NCI-H524 treated with DMSO at 0.1 percent for 48 hours (cell line): ENCODE data around the gene MYPN.
"Not testable (repeated sequence)": the region's sequence is repeated elsewhere in the genome, so short reads cannot be mapped to it uniquely, and the experiment has no call there.

Experiments used
- DNase-seq: peaks from one replicate; lab custom pipeline; 2025; lab: John Stamatoyannopoulos, UW

Gene MYPN

DNA sequence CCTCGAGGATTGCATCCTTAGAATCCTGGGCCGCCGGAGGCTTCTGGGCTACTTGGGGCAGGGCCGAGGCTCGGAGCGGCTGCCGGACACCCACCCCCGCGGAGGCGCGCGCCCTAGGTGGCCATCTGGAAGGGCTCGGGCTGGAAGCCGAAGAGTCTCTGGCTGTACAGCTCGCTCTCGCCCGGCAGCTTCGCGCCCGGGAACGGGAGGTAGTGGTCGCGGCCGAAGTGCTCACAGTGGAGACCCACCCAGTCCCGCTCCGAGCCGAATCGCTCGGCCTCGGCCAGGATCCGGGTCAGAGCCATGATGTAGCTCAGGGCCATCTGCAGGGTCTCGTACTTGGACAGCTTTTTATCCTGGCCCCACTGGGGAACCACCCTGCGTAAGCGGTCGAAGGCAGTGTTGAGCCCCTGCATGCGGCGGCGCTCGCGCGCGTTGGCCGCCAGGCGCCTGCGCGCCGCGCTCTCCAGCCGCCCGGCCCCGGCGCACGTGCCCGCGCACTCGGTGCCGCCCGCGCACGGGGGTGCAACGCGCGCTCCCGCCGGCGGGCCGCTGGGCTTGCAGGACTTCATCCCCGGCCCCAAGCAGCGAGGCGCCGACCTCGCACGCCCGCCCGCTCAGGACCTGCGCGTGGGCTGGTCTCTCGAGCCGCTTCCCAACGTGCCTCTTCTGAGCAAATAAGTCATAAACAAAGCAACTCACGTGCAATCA lies 122.0 kb downstream of the MYPN start:
- DNase-seq = peak; percentile 16

DNA sequence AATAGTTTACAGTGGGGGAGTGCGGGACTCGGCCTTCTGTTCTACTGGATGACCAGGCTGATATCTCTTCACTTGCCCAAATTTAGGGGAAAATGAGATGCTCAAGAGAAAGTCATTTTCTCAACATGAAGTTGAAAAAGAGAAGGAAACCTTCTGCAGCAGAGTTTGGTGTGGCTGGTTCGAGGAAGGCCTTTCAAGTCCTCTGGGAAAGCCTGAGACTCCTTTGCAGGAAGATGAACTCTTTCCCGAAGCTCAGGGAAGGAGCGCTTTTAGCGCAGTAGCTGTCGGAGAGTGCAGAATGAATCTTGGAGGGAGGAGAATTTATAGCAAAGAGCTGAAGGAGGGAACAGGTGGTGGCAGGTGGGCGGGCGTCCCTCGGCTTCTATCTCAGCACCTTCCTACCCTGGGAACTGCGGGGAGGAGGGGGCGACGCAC lies 122.5 kb downstream of the MYPN start, which contains the start of gene ATOH7:
TSS of gene ATOH7 (minus strand) at position 297 of the 435 bp plus-strand sequence. CDS start 436 bp downstream, outside the sequence.
- no peak for DNase-seq

DNA sequence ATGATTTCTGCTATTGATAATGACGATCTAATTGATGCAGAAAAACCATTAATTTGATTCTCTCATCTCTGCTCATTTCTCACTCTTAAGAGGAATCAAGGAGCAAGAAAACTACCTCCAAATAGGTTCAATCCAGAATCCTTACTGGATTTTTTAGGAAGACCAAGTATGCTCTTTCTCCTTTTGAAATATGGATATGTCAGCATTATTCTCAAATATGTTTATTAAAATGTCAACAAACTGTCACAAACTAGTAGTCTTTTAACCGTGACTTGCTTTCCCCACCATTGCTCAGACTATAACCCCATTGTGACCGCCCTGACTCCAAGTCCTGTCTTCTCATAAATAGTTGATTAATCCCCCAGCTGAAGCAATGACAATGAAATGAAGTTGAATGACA lies 123.8 kb downstream of the MYPN start:
- DNase-seq = no peak

DNA sequence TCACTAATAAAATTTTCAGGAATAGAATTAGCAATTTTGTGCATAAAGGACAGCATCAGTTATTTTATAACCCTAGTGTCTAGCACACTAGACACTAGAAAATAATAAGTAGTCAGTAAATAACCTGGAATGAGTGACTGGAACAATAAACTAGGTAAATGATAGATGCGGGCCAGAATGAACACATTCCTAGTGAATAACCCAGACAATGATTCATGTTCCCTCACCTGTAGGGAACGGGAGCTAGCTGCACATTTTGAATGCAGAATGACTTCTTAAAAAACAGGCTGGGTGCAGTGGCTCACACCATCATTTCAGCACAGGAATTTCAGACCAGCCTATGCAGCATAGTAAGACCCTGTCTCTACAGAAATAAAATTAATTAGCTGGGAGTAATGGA lies 125.8 kb downstream of the MYPN start:
- no peak for DNase-seq

DNA sequence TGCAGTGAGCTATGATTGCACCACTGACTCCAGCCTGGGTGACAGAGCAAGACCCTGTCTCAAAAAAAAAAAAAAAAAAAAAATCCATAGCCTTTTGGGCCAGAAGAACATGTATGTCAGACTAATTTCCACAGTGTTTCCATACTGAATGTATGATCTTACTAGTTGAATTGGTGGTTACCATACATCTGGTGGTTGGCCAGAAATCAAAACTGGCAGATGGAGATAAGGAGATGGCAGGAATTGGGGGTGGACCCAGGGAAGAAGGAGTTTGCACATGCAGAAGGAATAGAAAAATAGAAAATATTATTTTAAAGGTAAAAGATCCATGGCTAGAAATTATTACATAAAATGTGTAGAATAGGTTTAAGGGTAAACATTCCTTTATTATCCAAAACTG lies 126.3 kb downstream of the MYPN start:
- DNase-seq = no peak

DNA sequence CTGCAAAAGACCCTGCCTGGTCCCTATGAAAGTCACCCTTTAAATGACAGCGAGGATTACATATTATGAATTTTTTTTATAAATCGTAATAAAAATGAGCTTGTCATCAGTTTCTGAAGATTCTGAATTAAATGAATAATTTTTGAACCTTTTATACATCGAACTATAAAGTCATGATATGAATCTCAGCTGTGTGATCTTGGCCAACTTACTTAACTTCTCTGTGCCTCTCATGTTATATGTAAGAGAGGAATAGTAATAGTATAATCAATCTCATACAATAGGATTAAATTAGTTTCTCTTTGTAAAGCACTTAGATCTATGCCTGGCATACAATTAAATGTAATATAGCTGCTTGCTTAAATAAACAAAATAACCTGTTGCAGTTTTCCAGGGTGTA lies 127.9 kb downstream of the MYPN start:
- no peak for DNase-seq

DNA sequence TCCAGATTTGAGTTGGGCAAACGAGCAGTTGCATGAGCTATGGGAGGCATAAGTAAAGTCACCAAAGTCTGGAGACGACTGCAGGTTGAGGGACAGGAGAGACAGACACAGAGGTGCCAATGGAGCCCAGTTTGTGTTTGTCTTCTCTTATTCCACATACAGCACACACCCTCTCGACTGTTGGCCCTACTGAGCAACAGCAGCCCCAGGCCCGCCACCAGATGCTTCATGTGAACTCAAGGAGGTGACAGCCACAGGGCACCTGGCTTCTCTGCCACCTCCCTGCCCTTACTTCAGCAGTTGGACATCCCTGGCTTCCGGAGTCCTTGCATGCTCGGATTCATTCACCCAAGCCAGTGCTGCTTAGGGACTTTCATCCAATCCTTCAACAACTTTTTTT lies 129.1 kb downstream of the MYPN start:
- no peak for DNase-seq

DNA sequence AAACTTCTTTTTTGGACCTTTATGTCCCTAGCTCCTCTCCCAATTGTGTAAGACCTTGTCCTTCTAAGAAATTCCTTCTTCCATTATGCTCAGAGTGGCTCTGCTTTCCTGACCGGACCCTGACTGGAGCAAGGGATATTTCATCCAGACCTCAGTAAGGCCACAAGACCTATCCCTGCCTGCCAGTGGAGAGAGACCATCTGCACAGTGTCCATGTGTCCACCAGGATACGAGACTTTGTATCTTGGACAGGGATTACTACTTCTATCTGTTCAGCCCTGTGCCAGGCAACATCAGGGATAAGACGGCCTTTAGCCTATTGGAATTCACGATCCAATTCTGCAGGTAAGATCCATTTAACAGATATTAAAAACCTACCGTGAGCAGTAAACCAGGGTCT lies 129.8 kb downstream of the MYPN start:
- DNase-seq = no peak

DNA sequence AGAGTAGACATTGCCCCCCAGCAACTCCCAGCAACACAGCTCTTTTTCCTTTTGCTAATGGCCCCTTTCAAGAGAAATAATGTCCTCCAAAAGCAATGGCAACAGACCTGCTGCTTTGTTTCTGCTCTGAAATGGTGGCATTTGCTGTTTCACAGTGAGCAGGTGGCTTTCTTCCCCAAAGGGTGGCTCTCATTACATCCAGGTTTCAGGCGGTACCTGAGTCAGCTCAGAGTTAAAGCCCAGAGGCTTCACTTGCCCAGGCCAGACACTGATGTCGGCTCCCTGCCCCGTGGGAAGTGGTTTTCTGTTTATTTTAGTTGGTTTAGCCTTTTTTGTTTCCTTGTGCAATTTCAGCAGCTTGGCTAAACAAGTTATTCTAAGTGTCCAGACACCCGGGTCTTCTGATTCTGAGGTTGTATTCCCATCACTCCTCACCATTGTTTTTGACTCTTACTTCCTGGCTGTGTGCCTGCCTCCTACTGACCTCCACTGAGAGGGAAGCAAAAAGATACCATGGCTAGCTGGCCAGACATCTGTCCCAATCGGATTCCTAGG lies 130.4 kb downstream of the MYPN start:
- DNase-seq = no peak

DNA sequence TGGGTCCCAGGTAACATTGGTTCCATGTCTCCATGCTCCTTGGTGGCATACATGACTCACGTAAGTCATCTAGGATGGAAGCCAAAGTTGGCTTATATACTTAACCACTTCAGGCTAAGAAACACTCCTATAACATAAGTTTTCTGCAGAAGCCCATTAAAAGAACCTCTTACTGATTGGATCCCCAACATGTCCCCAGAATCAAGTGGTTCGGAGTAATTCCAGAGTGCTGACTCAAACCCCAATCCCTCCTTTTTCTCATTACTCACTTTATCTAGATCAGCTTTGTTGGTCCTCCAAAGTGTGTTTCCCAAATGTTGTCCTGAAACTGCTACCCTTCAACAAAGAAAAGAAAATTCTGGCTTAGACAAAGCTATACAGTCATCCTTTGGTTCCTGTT lies 132.8 kb downstream of the MYPN start:
- no peak for DNase-seq

DNA sequence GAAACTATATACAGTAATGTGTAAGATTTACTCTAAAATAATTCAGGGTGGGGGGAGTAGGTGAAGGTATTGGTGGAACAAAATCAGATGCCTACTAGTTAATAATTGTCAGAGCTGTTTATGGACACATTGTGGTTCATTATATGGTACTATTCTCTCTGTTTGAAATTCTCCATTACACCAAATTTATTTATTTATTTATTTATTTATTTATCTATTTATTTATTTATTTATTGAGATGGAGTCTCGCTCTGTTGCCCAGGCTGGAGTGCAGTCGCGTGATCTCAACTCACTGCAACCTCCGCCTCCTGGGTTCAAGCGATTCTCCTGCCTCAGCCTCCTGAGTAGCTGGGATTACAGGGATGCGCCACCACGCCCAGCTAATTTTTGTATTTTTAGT lies 137.1 kb downstream of the MYPN start:
- DNase-seq = not testable (repeated sequence)

DNA sequence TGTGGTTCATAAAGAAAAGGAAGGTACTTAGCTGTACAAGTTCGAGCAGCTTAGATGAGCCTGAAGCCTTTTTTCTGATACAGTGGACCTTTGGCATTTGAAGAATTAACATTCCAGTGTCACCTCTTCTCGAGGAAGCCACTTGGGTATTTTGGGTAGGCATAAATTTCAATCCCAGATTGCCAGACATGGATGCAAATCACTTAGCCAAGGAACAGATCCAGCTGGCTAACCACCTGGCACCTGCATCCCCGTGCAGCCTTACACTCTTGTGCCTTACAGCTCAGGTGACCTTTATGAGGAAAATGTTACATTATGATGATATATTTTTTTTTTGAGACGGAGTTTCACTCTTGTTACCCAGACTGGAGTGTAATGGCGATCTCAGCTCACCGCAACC lies 138.6 kb downstream of the MYPN start:
- no peak for DNase-seq

DNA sequence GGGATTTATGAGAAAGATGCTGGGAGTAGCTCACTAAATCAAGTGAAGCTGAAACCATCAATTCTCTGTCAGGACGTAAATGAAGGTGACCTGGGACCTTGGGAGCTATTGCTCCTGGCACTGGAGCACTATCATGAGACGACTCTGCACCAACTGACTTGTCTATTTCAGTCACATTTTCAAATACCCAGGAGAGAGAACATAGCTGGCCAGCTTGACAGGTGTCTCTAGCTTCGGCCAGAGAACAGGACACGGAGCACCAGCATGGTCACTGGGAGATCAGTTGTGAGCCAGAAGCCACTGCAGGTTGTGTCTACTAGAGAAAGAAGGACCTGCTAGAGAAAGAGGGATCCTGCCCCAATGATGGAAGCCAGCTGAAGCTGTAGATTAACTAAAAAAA lies 140.0 kb downstream of the MYPN start:
- no peak for DNase-seq

DNA sequence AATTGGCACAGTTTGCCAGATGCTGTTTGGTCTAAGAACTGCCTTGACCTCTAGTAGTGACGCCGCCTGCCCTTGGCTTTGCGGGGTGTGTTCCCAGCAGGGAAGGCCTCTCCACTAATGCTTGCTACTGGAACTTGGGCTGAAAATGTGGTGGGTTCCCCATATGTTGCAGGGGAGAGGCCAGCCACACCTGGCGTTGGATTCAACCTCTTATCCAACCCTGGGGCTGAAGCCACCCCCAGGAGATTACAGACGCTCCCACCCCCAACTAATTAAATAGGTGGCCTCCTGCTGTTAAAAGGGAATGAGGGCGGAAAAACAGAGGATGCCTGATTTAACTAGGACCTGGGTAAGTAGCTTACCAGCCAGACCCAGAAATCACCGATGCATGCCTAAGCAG lies 141.9 kb downstream of the MYPN start:
- peak; percentile 68 for DNase-seq

DNA sequence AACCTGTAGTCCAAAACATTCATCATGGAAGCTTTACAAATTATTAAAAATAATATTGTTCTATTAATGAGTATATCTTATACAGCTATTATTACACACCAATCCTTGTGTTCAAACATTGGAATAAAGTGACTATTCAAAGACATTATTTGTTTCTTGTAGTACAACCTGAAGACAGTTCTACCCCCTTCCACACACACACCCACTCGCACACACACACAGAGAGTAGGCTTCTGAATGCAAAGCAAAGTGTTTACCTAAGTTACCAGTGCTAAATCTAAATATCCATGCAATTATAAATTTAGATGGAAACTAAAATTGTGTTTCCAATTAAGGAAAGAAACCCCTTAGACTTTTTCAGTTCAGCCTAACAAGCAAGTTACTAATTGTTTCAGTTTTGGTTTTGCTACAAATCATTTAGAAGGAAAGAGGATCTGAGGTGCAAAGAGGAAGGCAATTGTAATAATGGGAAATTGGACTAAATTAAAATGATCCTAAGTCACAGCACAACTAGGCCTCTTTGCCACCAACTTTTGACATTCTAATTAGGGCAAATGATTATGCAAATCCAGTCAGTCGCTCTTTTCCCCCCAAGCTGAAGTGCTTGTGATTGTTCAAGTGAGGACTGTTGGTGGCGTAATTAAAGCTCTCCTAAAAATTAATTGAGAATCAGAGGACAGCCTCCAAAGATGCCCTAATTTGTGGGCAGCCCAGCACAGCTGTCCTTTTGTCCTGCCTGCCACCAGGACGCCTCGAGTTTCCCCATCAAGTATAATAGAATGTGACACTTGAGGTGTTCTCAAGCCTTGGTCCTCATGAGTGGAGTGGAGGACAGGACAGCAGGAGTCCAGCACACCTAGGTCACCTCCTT lies 142.6 kb downstream of the MYPN start:
- peak; percentile 18 for DNase-seq

DNA sequence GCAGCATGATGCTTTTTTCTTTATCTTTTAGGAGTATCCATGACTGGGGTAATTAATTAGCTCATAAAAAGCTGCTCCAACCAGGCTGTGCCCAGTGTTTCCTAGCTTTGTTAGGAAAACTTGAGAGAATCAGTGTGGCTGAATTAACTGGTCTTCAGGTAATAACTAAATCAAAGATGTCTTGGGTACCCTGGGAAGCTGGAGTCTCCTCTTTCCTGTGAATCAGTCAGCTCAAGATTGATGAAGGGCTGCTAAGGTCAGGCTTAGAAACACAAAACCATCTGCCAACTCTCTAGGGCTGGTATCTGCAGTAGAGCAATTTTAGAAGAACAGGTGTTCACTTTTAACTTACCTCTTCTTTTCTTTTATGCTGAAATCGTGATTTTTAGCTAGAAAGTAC lies 144.1 kb downstream of the MYPN start:
- peak; percentile 4 for DNase-seq

DNA sequence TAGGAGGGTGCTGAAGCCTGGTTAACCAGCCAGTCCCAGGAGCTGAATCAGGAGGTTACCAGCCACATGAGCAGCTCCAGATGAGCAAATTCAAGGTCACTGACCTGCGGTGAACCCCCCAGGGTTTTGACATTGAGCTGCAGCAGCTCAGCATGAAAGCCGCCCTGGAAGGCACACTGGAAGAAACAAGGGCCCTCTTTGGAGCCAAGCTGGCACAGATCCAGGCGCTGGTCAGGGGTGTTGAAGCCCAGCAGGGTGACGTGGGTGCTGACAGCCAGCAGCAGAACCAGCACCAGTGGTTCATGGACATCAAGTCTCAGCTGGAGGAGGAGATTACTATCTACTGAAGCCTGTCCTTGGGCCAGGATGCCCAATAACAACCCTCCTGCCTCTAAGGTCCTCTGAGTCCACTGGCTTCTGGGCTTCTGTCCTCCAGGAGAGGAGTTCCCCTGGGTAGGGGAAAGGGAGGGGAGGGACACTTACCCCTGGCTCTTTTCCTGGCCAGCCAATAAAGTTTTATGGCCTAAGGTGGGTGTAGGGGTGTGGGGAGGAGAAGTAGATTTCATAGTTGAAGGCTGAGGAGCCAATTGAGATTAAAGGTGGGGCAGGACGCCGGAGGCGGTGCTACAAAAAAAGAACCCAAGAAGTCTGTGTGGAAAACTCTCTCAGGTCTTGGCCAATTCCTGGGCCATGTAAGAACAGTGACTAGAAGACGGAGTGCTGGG lies 152.0 kb downstream of the MYPN start:
- no peak for DNase-seq
